GM12891 (cell line): ENCODE data around the gene SLC39A7.

Source experiments
- DNase-seq: peaks from one replicate; pipeline ENCODE4 v3.0.0; 2011; ENCODE audit warnings: low spot score; ENCODE audit not compliant: insufficient read length
- FAIRE-seq: peaks from 2 replicates; lab custom pipeline; 2011; peaks lifted over from hg19 to GRCh38; lab: Jason Lieb, UNC
- PAX5 ChIP-seq: IDR thresholded peaks from 2 replicates; pipeline ENCODE4 v1.6.1; 2011; ENCODE audit warnings: low read length, moderate library complexity, mild to moderate bottlenecking; ENCODE audit not compliant: insufficient read depth, severe bottlenecking
- POLR2A ChIP-seq: IDR thresholded peaks from 2 replicates; pipeline ENCODE4 v1.6.1; 2011; ENCODE audit warnings: low read depth, low read length, control low read depth
- POLR2AphosphoS5 ChIP-seq: IDR thresholded peaks from 2 replicates; pipeline ENCODE4 v1.6.1; 2011; ENCODE audit warnings: low read depth, low read length, control low read depth
- POU2F2 ChIP-seq: IDR thresholded peaks from 2 replicates; pipeline ENCODE4 v1.6.1; 2011; ENCODE audit warnings: low read depth, mild to moderate bottlenecking, control low read depth, low read length, moderate library complexity
- SPI1 ChIP-seq: IDR thresholded peaks from 2 replicates; pipeline ENCODE4 v1.6.1; 2011; ENCODE audit warnings: low read depth, low read length, control low read depth
- TAF1 ChIP-seq: IDR thresholded peaks from 2 replicates; pipeline ENCODE4 v1.6.1; 2011; ENCODE audit warnings: low read depth, low read length, control low read depth

The SLC39A7 gene

GRCh38 chr6:33250731-33251130, 50.1 kb downstream of the SLC39A7 start:
- no peak for DNase-seq
- FAIRE-seq = no peak
- no peak for TF ChIP-seq SPI1
- TF ChIP-seq POLR2A = no peak
- no peak for TF ChIP-seq POU2F2
- no peak for TF ChIP-seq PAX5
- no peak for TF ChIP-seq POLR2AphosphoS5
- TF ChIP-seq TAF1 = no peak

DNA sequence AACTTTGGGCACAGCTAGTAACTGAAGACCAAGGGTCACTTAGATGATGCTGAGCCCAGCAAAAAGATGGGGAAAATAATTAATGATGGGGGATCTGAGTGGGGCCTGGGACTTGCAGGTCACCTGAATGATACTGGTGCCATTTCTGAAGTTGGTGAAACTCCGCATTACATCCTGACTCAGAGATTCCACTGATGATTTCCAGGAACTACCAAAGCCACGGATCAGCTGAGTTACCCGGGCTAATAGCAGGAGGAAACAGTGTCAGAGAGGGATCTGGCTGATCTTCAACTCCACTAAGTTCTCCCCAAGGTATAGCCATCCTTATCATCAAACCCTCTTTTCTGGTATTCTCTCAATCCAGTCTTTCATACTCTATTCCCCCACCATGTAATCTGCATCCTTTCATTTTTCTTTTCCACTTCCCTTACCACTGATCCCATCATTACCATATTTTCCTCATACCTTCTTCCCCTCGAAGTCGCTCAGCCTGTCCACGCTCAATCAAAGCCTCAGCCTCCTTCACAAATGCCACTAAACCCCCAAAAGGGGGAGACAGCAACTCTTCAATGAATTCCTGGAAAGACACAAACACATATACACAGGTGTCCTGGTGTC, 50.8 kb downstream of the SLC39A7 start:
- FAIRE-seq = no peak
- TF ChIP-seq TAF1 = no peak
- TF ChIP-seq POLR2AphosphoS5 = no peak
- TF ChIP-seq POLR2A = no peak
- no peak for TF ChIP-seq POU2F2
- TF ChIP-seq PAX5 = no peak
- TF ChIP-seq SPI1 = no peak
- no peak for DNase-seq

DNA sequence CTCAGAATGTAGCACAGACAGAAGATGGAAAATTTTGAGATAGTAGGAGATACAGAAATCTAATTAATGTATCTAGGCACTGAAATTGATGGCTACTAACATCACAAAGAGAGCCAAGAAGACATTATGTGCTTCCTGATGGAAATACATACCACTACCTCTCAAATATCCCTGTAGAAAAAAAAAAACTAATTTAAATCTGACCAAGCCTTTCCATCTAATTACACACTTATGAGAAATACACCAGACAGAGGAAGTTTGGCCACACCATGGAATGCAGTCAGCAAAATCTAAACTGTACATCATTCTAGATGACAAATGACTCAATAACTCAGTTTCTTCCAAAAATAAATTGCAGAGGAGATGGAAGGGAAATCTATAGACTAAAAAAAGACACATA, 52.1 kb downstream of the SLC39A7 start:
- FAIRE-seq = no peak
- TF ChIP-seq POLR2A = no peak
- TF ChIP-seq POLR2AphosphoS5 = no peak
- TF ChIP-seq PAX5 = no peak
- no peak for TF ChIP-seq TAF1
- TF ChIP-seq SPI1 = no peak
- no peak for TF ChIP-seq POU2F2
- DNase-seq = no peak
